GM18867 (cell line): ENCODE data around the gene HMX1.

Source experiments
- ATAC-seq: cut with Tn5 transposase; IDR thresholded peaks from one replicate; pipeline ENCODE4 v1.9.1; 2021; ENCODE audit warnings: mild to moderate bottlenecking, moderate library complexity; ENCODE audit not compliant: unreplicated experiment

Gene HMX1

DNA sequence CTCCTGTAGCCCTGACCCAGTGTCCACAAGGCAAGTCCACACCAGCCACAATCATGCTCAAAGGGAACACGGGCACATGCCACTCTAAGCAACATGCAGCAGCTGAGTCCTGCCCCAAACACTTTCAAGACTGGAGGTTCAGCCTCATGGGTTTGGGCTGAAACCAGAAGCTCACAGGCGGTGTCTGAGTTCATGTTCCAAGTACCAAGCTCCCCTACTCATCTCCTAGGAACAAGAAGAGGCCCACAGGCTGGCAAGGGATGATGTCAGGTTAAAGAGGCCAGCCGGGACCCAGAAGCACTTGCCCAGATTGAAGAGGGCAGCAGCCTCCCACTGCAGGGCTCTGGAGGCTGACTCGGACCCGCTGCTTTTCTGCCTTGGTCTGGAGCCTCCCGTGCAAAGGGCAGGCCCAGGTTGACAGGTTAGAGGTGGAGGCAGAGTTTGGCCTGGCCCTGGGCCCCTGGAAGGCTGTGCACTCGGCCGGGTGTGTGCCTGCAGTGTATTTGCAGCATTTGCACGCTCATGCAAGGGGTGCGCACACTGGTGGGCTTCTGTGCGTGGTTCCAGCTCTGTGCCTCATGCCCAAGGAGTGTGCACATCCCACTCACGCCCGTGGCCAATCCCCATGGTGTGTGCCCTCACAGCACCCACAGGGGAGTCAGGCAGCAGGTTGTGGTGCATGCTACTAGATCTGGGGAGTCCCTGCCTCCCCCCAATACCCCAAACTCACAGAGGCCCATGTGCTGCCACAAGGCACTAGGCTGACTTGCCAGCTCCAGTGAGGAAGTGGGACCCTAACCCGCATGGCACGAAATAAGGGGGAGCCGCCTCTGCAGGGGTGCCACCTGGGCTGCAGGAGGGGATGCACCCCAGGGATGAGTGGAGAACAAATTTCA lies 2.4 kb downstream of the HMX1 start:
- no peak for ATAC-seq

DNA sequence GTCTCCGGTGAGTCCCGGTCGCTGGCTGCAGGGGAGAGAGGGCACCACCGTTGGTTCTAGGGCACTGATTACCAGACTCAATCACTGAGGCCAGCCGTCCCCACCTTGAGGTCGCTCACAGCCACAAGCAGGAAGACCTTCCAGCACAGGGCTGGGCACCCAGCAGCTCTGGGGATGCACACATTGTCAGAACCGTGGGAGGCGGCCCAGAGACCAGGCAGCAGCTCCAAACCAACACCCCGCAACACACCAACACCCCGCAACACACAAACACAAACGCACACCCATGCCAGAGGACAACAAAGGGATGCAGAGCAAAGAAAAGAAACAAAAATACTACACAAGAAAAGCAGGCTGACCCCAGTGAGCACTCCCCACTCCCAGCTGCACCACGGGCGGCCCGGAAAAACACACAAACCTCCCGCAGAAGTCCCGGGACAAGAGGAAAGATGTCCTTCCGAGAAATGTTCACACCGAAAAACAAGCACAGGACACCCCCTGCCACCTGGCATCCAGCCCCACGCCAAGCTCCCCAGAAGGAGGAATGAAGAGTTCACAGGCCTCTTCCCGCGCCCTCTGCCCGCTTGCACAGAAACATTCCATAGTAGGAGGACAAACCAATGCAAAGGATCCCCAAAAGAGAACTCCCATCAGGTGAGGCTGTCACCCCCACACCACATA lies 3.2 kb downstream of the HMX1 start:
- no peak for ATAC-seq

DNA sequence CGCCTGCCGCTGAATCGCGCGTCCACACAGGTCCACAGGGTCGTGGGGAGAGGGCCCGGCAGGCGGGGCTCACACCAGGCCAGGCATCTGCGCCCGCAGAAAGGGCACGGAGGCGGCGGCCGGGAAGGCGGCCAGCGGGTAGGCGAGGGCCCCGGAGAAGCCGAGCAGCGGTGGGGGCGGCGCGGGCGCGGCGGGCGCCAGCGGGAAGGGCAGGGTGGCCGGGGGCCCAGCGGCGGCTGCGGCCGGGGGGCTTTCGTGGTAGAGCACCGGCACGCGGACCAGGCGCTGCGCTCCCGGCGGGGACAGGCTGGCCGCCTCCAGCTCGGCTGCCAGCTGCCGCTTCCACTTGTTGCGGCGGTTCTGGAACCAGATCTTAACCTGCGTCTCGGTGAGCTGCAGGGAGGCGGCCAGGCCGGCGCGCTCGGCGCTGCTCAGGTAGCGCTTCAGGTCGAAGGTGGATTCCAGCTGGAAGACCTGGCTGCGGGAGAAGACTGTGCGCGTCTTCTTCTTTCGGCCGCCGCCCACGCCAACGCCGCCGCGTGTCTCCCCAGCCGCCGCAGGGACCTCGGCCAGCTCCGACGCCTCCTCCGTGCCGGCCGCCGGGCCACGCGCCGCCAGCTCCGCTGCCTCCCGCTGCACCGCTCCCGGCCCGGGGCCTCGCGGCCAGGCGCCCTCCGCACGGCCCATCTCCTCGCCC lies 3.9 kb downstream of the HMX1 start:
- no peak for ATAC-seq

DNA sequence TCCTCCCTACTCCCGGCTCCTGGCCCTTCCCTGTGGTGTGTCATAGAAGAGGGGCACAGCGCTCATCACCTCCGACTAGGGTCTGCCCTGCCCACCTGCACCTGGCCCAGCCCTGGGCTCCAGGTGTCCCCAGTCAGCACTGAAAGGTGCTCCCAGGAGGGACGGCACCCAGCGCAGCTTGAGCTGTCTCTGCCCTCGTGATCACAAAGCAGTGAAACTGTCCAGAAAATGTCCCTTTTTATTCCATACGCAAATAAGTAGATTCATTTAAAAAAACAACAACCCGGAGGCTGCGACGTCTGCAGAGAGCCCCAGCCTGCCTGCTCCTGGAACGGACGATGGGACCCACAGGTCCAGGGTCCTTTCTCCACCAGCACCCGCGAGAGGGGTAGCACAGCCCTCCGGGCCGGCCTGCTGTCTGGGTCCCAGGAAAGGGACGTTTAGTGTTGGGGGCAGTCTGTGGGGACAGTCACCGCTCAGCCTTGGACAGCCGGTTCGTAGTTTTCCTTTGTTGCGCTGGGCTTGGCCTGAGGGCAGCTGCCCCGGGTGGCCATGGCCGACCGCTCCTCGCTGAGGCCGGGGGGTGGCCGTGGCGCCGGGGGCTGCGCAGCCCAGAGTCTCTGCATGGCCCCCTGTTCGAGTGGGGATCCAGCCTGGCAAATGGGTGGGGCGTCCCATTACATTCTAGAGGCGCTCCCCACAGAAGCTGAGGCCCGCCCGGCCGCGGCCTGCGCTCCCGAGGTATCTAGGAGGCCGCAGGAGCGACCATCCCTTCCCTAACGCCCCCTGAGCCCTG lies 4.6 kb downstream of the HMX1 start:
- no peak for ATAC-seq

DNA sequence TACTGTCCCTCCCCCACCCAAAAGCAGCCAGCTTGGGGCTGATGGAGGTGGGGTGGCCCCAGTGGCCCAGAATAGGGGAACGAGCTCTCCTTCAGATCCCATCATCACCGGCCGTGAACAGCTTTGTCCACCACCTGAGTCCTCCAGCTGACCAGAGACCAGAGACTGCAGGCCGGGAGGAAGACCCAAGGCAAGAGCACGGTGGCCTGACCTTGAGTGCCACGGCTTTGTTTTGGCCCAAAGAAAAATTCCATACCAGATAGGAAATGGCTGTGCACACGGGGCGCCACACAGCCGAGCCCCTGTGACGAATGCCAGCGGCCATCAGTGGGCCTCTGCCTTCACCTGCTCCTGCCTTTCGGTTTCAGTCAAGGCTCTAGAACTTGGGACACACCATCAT lies 5.2 kb downstream of the HMX1 start:
- ATAC-seq, result no peak

DNA sequence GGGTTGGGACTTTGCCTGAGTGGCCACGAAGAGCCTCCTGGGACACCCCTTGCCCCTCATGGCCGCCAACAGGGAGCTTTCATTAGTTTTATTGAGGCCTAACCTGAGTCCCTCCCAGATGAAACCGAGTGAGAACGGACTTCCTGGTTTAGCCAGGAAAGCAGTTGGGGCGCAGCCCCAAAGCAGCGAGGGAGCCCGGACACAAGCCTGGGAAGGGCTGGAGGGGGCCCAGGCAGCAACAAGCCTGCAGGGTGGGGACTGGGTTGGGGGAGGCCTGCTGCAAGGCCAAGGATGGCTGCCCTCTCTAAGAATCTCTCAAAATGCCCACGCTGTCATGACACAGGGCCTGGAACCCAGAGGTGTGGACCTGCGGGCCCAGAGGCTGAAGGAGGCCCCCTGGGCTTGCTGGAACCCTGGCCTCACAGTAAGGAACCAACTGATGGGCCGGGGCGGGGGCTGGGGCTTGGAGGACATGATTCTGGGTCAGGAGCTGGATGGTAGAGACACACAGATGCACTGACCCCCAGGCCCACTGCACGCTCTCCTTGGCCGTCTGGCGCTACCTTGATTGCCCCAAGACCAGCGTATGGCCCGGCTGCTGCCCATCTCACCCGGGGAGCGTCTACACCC lies 5.8 kb downstream of the HMX1 start:
- ATAC-seq, result no peak

DNA sequence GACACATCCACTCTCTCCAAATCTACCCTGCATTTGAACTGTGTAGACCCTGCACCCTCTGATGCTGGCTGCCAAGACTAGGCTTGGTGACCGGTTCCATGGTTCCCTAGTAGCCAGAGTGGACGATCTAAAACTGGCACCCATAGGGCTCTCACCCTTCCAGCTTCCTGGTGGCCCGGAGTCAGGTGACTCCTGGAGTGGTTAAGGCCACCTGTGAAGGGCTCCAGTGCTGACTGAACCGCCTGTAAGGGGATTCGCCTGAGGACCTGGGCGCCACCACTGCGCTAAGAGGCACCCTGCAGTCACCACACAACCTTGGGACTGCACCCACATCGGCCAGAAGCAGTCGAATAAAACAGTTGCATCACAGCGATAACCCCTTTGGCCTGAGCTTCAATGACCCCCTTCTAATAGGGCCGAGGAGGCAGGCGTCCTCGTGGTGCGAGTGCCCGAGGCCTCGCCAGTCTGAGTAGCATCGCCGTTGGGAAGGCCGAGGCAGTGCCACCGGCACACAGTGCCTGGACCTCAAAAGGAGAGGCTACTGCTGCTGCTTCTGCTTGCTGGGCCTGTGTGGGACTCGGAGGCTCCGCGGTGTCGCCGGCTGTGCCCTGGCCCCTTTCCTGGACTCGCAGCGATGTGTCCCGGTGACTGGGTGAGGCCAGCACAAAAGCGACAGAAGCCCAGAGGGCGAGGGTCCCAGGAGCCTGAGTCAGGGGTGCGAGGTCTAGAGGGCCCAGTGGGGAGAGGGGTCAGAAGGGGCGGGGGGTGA lies 6.5 kb downstream of the HMX1 start:
- ATAC-seq, result no peak

DNA sequence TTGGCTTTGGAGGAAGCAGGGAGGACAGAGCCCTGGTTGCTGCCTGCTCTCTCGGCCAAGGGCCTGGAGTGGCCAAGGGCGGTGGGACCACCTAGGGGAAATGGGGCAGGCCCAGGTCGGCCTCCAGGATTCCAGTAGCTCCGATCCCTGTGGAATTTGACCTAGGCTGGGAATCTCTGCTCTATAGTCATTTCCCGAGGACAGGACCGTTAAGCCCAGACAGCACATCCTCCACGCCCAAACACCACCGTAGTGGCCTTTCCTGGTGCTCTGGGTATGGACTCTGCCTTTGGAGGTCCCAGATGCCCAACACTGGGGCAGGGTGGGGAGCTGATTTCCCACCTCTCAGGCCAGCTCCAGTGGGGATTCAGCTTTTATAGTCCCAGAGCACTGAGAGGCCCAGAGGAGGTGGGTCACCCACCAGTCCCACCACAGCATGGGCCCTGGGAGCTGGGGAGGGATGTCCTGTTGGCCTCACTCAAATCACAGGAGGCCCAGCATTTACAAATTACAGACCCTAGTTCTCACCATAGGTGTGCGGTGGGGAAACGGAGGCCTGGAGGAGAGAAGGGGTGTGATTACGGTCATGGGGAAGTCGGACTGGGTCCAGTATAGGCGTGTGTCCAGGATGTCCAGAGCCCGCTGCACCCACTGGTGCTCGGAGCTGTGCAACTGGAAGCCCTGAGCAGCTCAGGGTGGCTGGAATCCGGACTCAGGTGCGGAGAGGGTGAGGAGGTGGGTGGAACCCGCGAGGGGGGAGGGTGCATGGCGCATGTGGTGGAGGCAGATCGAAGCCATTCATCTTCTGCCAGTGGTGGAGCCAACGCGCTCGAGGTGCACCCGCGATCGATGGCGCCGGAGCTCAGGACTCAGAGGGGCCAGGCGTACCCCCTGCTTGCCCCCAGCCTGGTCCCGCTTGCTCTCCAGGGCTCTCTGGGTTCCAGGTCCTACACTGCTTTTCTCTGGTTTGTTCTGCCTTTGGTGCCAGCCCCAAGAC lies 7.7 kb downstream of the HMX1 start:
- no peak for ATAC-seq

DNA sequence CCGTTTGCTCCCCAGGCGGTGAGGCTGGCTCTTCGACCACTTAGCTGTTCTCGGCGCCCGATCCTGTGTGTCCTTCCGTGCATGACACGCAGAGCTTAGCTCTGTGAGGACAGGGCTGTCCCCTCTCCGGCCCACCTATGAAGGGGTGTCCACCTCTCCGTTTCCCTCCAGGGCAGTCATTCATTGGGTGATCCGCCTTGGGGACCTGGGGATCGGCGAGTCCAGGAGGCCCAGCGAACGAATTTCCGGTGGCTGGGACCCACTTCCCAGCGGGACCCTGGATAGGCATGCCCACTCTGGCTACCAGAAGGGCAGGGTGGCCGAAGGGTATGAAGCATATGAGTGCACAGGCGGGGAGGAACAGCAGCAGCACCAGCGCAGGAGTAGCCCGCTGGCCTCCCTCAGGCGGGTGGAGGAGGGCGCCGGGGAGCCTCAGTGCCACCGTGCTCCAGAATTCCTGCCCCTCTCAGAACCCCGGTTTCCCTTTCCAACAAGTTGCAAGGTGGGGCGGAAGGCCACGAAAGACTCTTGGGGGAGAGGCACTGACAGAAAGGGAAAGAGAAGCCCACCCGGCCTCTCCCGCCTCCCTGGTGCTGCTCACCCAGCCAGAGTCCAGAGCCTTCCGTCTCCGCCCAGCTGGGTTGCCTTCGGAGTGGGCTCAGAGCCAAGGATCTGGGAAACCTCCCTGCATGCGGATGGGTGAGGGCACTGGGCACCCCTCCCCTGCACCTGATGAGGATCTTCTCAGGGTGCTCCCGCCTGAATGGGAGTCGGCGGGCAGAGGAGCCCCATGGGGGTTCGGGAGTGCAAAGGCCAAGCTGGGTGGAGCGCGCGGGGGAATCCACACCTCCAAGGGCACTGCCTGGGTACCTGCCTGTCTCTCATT lies 8.6 kb downstream of the HMX1 start:
- no peak for ATAC-seq

DNA sequence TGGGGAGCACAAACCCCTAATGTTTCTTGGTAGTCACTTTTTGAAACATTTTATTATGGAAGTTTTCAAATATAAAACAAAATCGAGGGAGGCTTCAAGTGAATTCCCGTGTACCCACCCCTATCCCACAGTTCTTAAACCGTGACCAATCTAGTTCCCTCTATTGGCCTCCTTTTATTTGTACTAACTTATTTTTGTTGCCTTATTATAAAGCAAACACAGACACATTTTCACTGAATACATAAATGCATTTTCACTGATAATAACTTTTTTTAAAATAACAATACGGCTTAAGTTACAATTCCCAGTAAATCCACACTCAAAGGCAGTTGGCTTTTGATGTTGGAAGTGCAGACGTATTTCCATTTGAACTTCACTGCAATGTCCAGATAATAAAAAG lies 9.3 kb downstream of the HMX1 start:
- no peak for ATAC-seq

DNA sequence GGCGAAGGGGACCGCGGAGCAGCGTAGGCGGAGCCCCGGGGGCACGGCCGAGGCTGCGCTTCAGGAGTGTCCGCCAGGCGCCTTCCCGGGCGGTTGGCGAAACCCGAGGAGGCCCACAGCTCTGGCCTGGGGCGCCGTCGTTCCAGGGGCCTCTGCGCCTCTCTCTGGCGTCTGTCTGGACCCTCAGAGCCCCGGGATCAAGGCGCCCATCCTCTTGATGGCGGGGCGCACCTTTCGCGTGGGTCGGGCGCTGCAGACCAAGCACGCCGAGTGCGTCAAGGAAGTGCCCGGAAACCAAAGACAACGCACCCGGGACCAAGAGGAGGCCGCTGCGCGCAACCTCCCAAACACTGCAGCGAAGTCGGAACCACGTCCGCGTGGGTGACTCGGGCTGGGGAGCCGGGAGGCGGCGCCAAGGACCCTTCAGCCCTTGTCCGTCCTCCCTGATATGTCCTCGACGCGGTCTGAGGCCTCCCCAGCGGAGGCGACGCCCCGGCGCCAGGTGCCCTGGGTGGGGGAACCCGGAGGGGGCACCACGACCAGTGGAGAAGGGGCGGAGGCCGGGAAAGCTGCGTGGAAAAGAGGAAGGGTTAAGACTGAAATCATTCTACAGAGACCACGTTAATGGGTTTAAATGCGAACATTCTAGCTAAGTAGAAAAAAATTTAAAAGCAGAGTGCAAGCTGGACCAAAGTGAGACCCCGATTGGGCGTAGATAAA lies 9.9 kb downstream of the HMX1 start:
- no peak for ATAC-seq

DNA sequence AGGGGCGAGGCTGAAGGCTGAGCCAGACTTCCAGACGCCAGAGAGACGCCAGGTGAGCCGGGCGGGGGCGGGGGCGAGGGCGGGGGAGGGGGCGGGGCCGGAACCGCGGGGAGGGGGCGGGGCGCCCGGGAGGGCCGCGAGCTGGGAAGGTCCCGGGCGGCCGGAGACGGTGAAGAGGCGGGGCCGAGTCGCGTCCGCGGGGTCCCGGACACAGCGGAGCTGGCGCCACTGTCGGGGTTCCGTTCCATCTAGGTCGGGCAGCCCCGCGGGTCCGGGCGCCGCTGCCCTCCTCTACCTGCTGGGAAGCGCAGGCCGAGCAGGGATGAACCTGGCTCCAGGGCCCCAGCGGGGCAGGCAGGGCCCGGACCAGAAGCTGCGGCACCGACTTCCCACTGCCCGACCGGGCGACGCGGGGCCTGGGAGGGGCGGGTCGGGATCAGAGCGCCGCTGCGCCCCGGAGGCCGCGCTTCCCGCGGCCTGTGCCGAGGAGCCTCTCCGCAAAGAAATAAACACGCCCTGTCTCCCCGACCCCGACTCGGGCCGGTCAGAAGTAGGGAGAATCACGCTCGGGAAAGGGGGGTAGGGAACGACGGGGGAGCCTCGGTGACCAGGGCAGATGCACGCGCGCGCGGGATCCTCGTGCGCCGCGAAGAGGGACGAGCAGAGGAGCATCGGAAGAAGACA lies 10.6 kb downstream of the HMX1 start:
- no peak for ATAC-seq

DNA sequence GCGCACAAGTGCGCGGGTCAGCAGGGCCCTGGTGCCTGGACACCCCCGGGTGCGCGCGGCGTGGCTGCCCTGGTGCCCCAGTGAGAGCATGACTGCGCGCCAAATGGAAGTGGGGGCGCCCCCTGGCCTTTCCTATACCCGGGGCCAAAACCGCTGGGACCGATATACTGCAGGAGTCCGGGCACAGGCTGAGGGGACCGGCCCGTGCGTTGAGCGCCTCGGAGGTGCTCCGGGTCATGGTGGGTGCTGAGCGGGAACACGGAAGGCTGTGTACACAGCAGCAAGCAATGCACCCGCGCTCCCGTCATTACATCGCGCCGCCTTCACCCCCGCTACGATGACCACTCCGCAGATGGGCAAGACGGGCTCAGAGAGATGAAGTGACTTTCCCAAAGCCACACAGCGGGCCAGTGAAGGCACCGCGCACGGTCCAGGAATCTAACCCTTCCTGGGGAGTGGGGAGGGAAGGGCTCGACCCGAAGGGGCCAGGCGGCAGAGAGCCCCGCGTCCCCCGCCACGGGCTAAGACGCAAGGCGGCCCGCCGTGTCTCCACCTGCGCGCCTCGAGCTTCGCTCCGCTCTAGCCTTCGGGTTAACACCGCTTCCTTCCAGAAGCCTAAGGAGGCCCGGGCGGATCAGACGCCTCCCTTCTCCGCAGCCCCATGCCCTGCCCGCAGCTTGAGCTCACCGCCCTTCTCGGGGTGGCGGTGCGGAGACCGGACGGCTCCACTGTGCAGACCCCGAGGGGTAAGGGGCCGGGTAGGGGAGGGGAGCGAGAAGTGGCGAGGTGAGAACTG lies 11.3 kb downstream of the HMX1 start:
- ATAC-seq, result no peak

DNA sequence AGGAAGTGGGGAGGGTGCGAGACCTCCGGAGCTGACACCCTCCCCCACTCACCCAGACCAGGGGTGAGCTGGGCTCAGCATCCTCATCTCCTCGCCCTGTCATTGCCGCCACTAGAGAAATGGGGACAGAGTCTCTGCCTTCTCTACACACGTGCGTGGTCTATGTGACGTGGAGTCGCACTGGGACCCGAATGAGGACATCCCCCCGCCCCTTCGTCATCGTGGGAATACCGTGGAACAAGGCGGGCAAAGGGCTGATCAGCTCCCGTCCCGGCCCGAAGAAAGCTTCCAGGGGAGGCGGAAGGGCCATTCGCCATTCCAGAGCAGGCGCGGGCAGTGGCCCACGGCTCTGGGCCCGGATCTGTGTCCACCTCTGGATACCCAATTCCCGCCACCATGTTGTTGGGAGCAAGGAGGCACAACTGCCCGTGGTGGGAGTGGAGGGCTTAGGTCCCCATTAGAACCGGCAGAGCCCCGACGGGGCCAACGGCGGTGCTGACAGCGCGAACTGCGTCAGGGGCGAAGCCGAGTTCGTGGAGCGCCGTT lies 12.0 kb downstream of the HMX1 start:
- no peak for ATAC-seq

DNA sequence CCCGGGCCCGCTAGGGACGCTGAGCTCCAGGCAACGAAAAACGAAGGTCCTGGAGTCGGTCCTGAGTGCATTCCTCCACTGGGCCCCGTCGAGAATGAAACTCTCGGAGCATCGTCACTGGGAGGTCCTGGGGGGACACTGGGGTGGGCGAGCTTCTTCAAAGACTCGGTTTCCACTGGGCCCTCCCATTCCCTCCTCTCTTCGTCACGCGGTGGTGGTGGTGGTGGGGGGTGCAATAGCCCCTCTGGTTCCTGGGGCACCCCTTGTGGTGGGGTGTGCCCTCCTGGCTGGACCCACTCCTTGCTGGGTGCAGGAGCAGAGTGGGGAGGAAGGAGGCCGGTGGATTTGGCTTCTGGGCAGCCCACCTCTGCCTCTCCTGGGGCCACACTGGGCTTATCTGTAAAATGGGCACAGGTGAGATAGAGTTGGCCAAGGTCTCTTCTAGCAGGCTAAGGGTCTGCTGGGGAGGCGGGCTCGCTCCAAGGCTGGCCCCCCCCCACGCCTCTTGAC lies 12.9 kb downstream of the HMX1 start:
- ATAC-seq, result no peak
